ENCODE measurements around the gene GRHL3.

Gene GRHL3

DNA sequence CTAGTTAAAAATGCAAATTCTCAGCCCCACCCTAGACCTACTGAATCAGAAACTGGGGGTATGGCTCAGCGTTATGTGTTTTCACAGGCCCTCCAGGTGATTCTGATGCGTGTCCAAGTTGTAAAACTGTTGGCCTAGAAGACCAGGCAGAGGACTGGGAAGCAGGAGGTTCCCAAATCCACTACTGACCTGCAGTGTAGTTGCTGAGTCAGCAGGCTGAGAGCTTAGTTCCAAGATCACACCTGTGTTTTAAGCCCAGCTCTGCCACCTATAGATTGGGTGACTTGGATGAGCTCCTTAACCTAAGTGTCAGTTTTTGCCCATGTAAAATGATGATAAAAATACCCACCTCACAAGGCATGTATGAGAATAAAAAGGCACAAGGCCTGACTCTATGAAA lies 4.1 kb downstream of the GRHL3 start:
- no peak for DNase-seq (ENCODE audit: insufficient read length, low spot score)
- TF ChIP-seq SPI1 (IDR thresholded peaks at IDR 0.05; ENCODE audit: low read depth, low read length) (no peak), POU2F2 (IDR thresholded peaks at IDR 0.05; ENCODE audit: low read depth, low read length) (no peak), TAF1 (IDR thresholded peaks at IDR 0.05; ENCODE audit: low read depth, low read length) (no peak), PAX5 (IDR thresholded peaks at IDR 0.05; ENCODE audit: insufficient read depth, low read length, severe bottlenecking) (no peak), POLR2A (IDR thresholded peaks at IDR 0.05; ENCODE audit: low read depth, low read length) (no peak), POLR2AphosphoS5 (IDR thresholded peaks at IDR 0.05; ENCODE audit: low read depth, low read length) (no peak)
- no peak for FAIRE-seq

DNA sequence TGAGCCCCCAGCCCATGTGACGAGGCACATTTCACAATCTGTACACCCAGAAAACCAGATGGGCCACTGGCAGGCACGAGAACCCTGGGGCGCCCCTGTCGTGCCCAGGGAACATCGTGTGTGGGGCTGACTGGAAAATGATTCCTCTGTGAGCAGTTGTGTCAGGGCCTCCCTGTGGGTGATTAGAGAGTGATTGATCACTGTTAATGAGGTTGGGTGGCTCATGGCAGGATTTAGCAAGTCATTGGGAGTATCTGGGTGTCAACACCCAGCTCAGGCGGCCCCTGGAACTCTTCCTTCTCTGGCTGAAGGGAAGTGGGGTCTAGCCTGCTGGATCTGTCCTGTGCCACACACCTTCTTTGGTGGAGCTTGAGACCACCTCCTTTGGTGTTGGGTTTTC lies 5.7 kb downstream of the GRHL3 start:
- no peak for DNase-seq (ENCODE audit: insufficient read length, low spot score)
- FAIRE-seq: no peak
- TF ChIP-seq POU2F2 (IDR thresholded peaks at IDR 0.05; ENCODE audit: low read depth, low read length): no peak
- no peak for TF ChIP-seq PAX5 (IDR thresholded peaks at IDR 0.05; ENCODE audit: insufficient read depth, low read length, severe bottlenecking)
- TF ChIP-seq SPI1 (IDR thresholded peaks at IDR 0.05; ENCODE audit: low read depth, low read length): no peak
- TF ChIP-seq TAF1 (IDR thresholded peaks at IDR 0.05; ENCODE audit: low read depth, low read length): no peak
- TF ChIP-seq POLR2AphosphoS5 (IDR thresholded peaks at IDR 0.05; ENCODE audit: low read depth, low read length): no peak
- no peak for TF ChIP-seq POLR2A (IDR thresholded peaks at IDR 0.05; ENCODE audit: low read depth, low read length)

GRCh38 chr1:24325587-24326449 lies 6.7 kb downstream of the GRHL3 start:
- no peak for DNase-seq (ENCODE audit: insufficient read length, low spot score)
- FAIRE-seq: no peak
- TF ChIP-seq POLR2A (IDR thresholded peaks at IDR 0.05; ENCODE audit: low read depth, low read length) (no peak), SPI1 (IDR thresholded peaks at IDR 0.05; ENCODE audit: low read depth, low read length) (no peak), PAX5 (IDR thresholded peaks at IDR 0.05; ENCODE audit: insufficient read depth, low read length, severe bottlenecking) (no peak)

DNA sequence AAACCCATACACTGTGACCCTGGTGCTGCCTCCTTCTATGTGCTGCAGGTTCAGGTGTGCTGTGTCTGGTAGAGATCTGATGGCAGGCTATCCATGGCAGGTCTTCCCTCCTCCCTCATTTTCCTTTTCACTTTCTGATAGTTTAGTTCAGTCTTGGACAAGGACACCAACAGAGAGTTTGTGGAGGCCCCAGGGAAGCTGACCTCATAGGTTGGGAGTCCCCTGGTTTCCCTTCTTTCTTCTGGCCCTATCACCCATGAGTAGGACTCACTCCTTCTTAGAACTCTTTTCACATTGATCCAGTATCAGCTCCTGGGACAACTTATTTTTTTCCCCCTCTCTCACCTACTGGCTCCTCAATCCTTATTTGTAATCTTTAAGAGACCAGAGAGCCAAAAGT lies 8.3 kb downstream of the GRHL3 start:
- no peak for DNase-seq (ENCODE audit: insufficient read length, low spot score)
- no peak for TF ChIP-seq SPI1 (IDR thresholded peaks at IDR 0.05; ENCODE audit: low read depth, low read length)
- TF ChIP-seq PAX5 (IDR thresholded peaks at IDR 0.05; ENCODE audit: insufficient read depth, low read length, severe bottlenecking): no peak
- no peak for TF ChIP-seq POLR2A (IDR thresholded peaks at IDR 0.05; ENCODE audit: low read depth, low read length)
- TF ChIP-seq POLR2AphosphoS5 (IDR thresholded peaks at IDR 0.05; ENCODE audit: low read depth, low read length): no peak
- TF ChIP-seq TAF1 (IDR thresholded peaks at IDR 0.05; ENCODE audit: low read depth, low read length): no peak
- no peak for TF ChIP-seq POU2F2 (IDR thresholded peaks at IDR 0.05; ENCODE audit: low read depth, low read length)
- no peak for FAIRE-seq

GRCh38 chr1:24327891-24328290 lies 8.7 kb downstream of the GRHL3 start:
- DNase-seq (ENCODE audit: insufficient read length, low spot score) (no peak), FAIRE-seq (no peak)
- TF ChIP-seq SPI1 (IDR thresholded peaks at IDR 0.05; ENCODE audit: low read depth, low read length) (no peak), POU2F2 (IDR thresholded peaks at IDR 0.05; ENCODE audit: low read depth, low read length) (no peak), PAX5 (IDR thresholded peaks at IDR 0.05; ENCODE audit: insufficient read depth, low read length, severe bottlenecking) (no peak), TAF1 (IDR thresholded peaks at IDR 0.05; ENCODE audit: low read depth, low read length) (no peak), POLR2AphosphoS5 (IDR thresholded peaks at IDR 0.05; ENCODE audit: low read depth, low read length) (no peak), POLR2A (IDR thresholded peaks at IDR 0.05; ENCODE audit: low read depth, low read length) (no peak)

DNA sequence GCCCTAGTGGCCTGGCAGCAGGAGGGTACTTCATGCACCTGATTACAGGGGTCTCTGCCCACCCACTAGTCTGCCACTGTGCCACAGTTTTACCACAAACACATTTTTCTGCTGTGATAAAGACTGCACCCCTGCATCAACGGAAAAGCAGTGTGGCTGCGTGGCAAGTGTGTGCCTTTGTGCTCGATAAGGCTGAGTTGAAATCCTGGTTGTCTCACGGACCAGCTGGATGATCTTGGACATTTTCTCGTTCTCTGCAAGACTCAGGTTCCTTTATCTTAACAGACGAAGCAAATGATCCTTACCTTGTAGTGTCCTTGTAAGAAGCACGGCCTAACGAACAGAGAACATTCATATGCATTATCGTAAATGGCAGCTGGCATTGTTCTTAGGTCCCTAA lies 10.2 kb downstream of the GRHL3 start:
- DNase-seq (ENCODE audit: insufficient read length, low spot score) (no peak), FAIRE-seq (no peak)
- TF ChIP-seq POU2F2 (IDR thresholded peaks at IDR 0.05; ENCODE audit: low read depth, low read length) (no peak), POLR2AphosphoS5 (IDR thresholded peaks at IDR 0.05; ENCODE audit: low read depth, low read length) (no peak), TAF1 (IDR thresholded peaks at IDR 0.05; ENCODE audit: low read depth, low read length) (no peak), POLR2A (IDR thresholded peaks at IDR 0.05; ENCODE audit: low read depth, low read length) (no peak), PAX5 (IDR thresholded peaks at IDR 0.05; ENCODE audit: insufficient read depth, low read length, severe bottlenecking) (no peak), SPI1 (IDR thresholded peaks at IDR 0.05; ENCODE audit: low read depth, low read length) (no peak)

DNA sequence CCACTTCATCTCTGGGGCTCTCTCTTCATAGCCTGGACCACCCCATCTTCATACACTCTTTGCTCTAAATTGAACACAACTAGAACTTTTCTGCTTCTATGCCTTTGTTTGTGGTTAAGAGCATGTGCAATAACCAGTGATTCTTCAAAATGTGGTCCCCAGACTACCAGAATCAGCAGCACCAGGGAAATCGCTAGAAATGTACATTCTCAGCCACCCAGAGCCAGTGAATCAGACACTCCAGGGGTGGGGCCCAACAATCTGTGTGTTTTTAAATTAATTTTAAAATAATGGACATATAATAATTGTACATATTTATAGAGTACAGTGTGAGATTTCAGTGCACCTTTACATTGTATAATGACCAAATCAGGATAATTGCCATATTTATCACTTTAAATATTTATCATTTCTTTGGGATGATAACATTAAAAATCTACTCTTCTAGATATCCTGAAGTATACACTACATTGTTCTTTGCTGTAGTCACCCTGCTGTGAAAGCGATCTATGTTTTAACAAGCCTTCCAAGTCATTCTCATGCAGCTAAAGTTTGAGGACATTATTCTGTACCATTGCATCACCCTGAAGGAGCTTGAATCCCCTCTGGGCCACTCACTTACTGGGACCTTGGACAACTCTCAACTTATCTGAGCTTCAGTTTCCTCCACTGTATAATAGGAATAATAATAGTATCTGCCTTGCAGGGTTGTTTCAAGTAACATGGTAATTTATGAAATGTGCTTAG lies 10.8 kb downstream of the GRHL3 start:
- FAIRE-seq (no peak), DNase-seq (ENCODE audit: insufficient read length, low spot score) (no peak)
- TF ChIP-seq PAX5 (IDR thresholded peaks at IDR 0.05; ENCODE audit: insufficient read depth, low read length, severe bottlenecking): no peak
- no peak for TF ChIP-seq POLR2A (IDR thresholded peaks at IDR 0.05; ENCODE audit: low read depth, low read length)
- TF ChIP-seq SPI1 (IDR thresholded peaks at IDR 0.05; ENCODE audit: low read depth, low read length): no peak
- TF ChIP-seq POLR2AphosphoS5 (IDR thresholded peaks at IDR 0.05; ENCODE audit: low read depth, low read length): no peak
- TF ChIP-seq TAF1 (IDR thresholded peaks at IDR 0.05; ENCODE audit: low read depth, low read length): no peak
- TF ChIP-seq POU2F2 (IDR thresholded peaks at IDR 0.05; ENCODE audit: low read depth, low read length): no peak

DNA sequence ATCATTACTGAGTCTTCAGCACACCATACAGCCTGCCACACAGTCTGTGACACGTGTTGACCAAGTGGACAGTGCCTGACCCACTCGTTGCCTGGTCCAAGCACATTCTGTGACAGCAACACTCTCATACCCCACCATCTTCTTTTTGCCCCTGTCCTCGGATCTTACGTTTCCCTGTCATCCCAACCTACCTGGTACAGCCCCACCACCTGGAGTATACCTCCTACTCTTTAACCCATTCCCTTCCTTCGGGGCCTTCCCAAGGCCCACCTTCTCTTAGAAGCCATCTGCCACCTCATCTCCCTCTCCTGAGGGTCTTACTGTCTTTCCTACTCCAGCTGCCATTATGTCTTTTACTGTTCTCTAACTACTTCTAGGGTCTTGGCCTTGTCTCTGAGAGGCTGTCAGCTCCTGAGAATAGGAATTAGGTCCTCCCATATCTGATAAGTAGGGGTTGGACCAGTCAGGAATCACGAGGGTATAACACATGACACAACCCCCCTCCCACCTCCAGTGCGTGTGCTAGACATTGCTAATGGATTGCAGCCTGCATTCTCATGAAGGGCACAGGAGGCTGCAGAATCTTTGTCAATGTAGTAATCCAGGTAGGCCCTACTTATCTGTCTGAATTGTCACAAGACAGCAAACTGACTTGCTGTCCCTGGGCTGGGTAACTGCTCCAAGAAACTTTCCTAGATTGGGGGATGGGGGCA lies 13.0 kb downstream of the GRHL3 start:
- DNase-seq (ENCODE audit: insufficient read length, low spot score) (no peak), FAIRE-seq (no peak)
- no peak for TF ChIP-seq POLR2AphosphoS5 (IDR thresholded peaks at IDR 0.05; ENCODE audit: low read depth, low read length)
- no peak for TF ChIP-seq TAF1 (IDR thresholded peaks at IDR 0.05; ENCODE audit: low read depth, low read length)
- TF ChIP-seq PAX5 (IDR thresholded peaks at IDR 0.05; ENCODE audit: insufficient read depth, low read length, severe bottlenecking): no peak
- no peak for TF ChIP-seq POU2F2 (IDR thresholded peaks at IDR 0.05; ENCODE audit: low read depth, low read length)
- TF ChIP-seq POLR2A (IDR thresholded peaks at IDR 0.05; ENCODE audit: low read depth, low read length): no peak
- TF ChIP-seq SPI1 (IDR thresholded peaks at IDR 0.05; ENCODE audit: low read depth, low read length): no peak

DNA sequence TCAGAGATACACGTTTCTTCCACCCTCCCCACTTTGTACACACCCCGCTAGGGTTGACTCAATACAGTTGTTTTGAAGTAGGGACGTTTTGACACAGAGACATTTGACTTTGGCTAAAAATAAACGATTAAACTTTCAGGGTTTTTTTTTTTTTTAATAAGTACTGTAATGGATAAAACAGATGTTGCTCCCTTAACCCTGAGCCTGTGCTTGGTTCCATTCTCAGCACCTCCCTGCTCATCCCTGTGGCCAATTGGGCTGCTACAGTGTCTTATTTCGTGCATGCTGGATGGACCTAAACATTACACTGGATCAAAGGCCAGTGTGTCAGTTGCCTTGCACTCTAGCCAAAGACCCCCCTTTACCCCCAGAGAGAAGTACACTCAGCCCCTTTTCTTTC lies 16.9 kb downstream of the GRHL3 start:
- TF ChIP-seq POLR2A (IDR thresholded peaks at IDR 0.05; ENCODE audit: low read depth, low read length) (no peak), POU2F2 (IDR thresholded peaks at IDR 0.05; ENCODE audit: low read depth, low read length) (no peak), PAX5 (IDR thresholded peaks at IDR 0.05; ENCODE audit: insufficient read depth, low read length, severe bottlenecking) (no peak)
- no peak for DNase-seq (ENCODE audit: insufficient read length, low spot score)
- FAIRE-seq: no peak

Data from GM12891 (cell line).